Hepatocyte (in vitro differentiated cells): ENCODE results near the gene RBM6. TPM values are rescaled to one million over a fixed set of nuclear protein-coding genes. Genes with fewer than 3 reads are reported as not detected.

Experiments
- DNase-seq: peaks from one replicate; pipeline ENCODE4 v3.0.0-alpha.2; 2016; ENCODE audit warnings: low spot score
- H2AFZ ChIP-seq: fragments of 200-600 bp; sonication (generic); 2 replicates; pipeline ENCODE4 v1.6.0; 2016; ENCODE audit warnings: antibody characterized with exemption, mild to moderate bottlenecking
- H3K27ac ChIP-seq: fragments of 200-600 bp; sonication (generic); 2 replicates; pipeline ENCODE4 v1.5.1; 2016; ENCODE audit warnings: mild to moderate bottlenecking
- H3K27me3 ChIP-seq: fragments of 200-600 bp; sonication (generic); 2 replicates; pipeline ENCODE4 v1.6.1; 2016
- H3K36me3 ChIP-seq: fragments of 200-600 bp; sonication (generic); replicated peaks from 2 replicates; pipeline ENCODE4 v1.5.1; 2016; ENCODE audit warnings: low read depth; ENCODE audit not compliant: insufficient read depth
- H3K4me1 ChIP-seq: fragments of 200-600 bp; sonication (generic); 2 replicates; pipeline ENCODE4 v1.5.1; 2016; ENCODE audit warnings: mild to moderate bottlenecking, moderate library complexity; ENCODE audit not compliant: insufficient read depth
- H3K4me2 ChIP-seq: fragments of 200-600 bp; sonication (generic); 2 replicates; pipeline ENCODE4 v1.6.0; 2016
- H3K4me3 ChIP-seq: fragments of 200-600 bp; sonication (generic); 2 replicates; pipeline ENCODE4 v1.5.1; 2016; ENCODE audit warnings: mild to moderate bottlenecking
- H3K79me2 ChIP-seq: fragments of 200-600 bp; sonication (generic); 2 replicates; pipeline ENCODE4 v1.6.0; 2017; ENCODE audit warnings: mild to moderate bottlenecking
- H3K9me2 ChIP-seq: fragments of 200-600 bp; sonication (generic); replicated peaks from 2 replicates; pipeline ENCODE4 v1.6.0; 2017; ENCODE audit warnings: mild to moderate bottlenecking; ENCODE audit not compliant: insufficient read depth
- H3K9me3 ChIP-seq: fragments of 200-600 bp; sonication (generic); 2 replicates; pipeline ENCODE4 v1.5.1; 2016; ENCODE audit warnings: low read depth, mild to moderate bottlenecking
- H4K20me1 ChIP-seq: fragments of 200-600 bp; sonication (generic); 2 replicates; pipeline ENCODE4 v1.6.0; 2016; ENCODE audit warnings: mild to moderate bottlenecking; ENCODE audit not compliant: insufficient read depth, poor library complexity, severe bottlenecking
- CTCF ChIP-seq: fragments of 200-600 bp; sonication (generic); IDR thresholded peaks from 2 replicates; pipeline ENCODE4 v1.5.1; 2016; ENCODE audit warnings: antibody characterized with exemption, mild to moderate bottlenecking; ENCODE audit not compliant: poor library complexity
- EZH2 ChIP-seq: fragments of 200-600 bp; sonication (generic); IDR thresholded peaks from 2 replicates; pipeline ENCODE4 v1.6.1; 2016; ENCODE audit warnings: antibody characterized with exemption, mild to moderate bottlenecking, borderline replicate concordance
- EZH2phosphoT487 ChIP-seq: fragments of 200-600 bp; sonication (generic); IDR thresholded peaks from one replicate; pipeline ENCODE4 v1.6.1; 2018; ENCODE audit warnings: antibody characterized with exemption, mild to moderate bottlenecking, low read depth, moderate library complexity; ENCODE audit not compliant: unreplicated experiment, severe bottlenecking
- WGBS: methylation state at CpG from one replicate; pipeline ENCODE4 v1.1.6; 2016; ENCODE audit warnings: low lambda C conversion rate; ENCODE audit errors: missing lambda C conversion rate; 5-methylcytosine and 5-hydroxymethylcytosine counted together
- polyA plus RNA-seq: library from polyadenylated mRNA; unstranded; fragments of >200 nt; fragmentation: Nextera tagmentation; extraction: Ambion mirVana; gene quantifications from 2 replicates; pipeline ENCODE4 v1.2.1, GENCODE V29; 2016
- total RNA-seq: library from RNA; depleted of rRNA; stranded (reverse); fragments of >200 nt; gene quantifications from 2 replicates; pipeline ENCODE4 v1.2.3, GENCODE V29; 2014

RBM6 gene
- total and polyA plus RNA-seq, 2 experiments from 2014 or later: 47.2 to 69.0 TPM

- Histone ChIP-seq H3K27me3 (no peaks in the 10 kb centered on the region), H3K9me2 (no peaks in the 10 kb centered on the region), H3K79me2 (no peaks in the 10 kb centered on the region), H3K9me3 (no peaks in the 10 kb centered on the region), H3K4me2 (peak overlapping the region; percentile 54), H2AFZ (no peak overlapping the region), H3K4me3 (no peak overlapping the region), H3K36me3 (no peaks in the 10 kb centered on the region), H3K27ac (peak overlapping the region; percentile 78), H3K4me1 (peaks cover 52% of the 10 kb centered on the region), H4K20me1 (peaks cover 20% of the 10 kb centered on the region)
- 23% methylated on average over 12 of the region's 15 CpGs for WGBS
- DNase-seq: no peak
- TF ChIP-seq EZH2phosphoT487 (no peak), CTCF (no peak), EZH2 (no peak)
Observed at GRCh38 chr3:50124052-50124799, 184.3 kb downstream of the RBM6 start.

GRCh38 chr3:50124800-50125178, 184.8 kb downstream of the RBM6 start:
- TF ChIP-seq EZH2phosphoT487 (no peak), EZH2 (no peak), CTCF (no peak)
- Histone ChIP-seq H3K4me1 (peaks cover 52% of the 10 kb centered on the region), H3K4me3 (no peak overlapping the region), H3K79me2 (no peaks in the 10 kb centered on the region), H3K9me2 (no peaks in the 10 kb centered on the region), H3K9me3 (no peaks in the 10 kb centered on the region), H3K27ac (peak overlapping the region; percentile 78), H3K4me2 (peak overlapping the region; percentile 54), H3K27me3 (no peaks in the 10 kb centered on the region), H2AFZ (no peak overlapping the region), H4K20me1 (peaks cover 15% of the 10 kb centered on the region), H3K36me3 (no peaks in the 10 kb centered on the region)
- no peak for DNase-seq
- WGBS: 47% methylated on average over 12 of the region's 12 CpGs

- Histone ChIP-seq H3K27ac (peak overlapping the region; percentile 43), H3K4me2 (peak overlapping the region; percentile 52), H2AFZ (no peak overlapping the region), H3K9me3 (no peaks in the 10 kb centered on the region), H3K9me2 (no peaks in the 10 kb centered on the region), H3K79me2 (no peaks in the 10 kb centered on the region), H3K4me1 (peaks cover 52% of the 10 kb centered on the region), H3K27me3 (no peaks in the 10 kb centered on the region), H3K4me3 (no peak overlapping the region), H3K36me3 (no peaks in the 10 kb centered on the region), H4K20me1 (peaks cover 12% of the 10 kb centered on the region)
- no peak for DNase-seq
- no peak for TF ChIP-seq EZH2phosphoT487
- no peak for TF ChIP-seq EZH2
- TF ChIP-seq CTCF: no peak
- 68% methylated on average over 7 of the region's 9 CpGs for WGBS
Observed at GRCh38 chr3:50125541-50126286, 185.8 kb downstream of the RBM6 start.
